ENCODE measurements around the gene TMEM42.
A peak's percentile ranks its signal among the peaks of the same experiment; 100 is the strongest.

TMEM42 gene

GRCh38 chr3:44887101-44887500, 25.4 kb downstream of the TMEM42 start:
- Histone ChIP-seq H3K4me3 (ENCODE audit: insufficient read depth in 1 of 2, low read depth in 1 of 2, low read length in 2 of 2) (no peak overlapping the region), H3K9ac (ENCODE audit: low read length) (no peak overlapping the region), H2AK5ac (ENCODE audit: low read length, severe bottlenecking) (peak overlapping the region; percentile 31), H3K14ac (ENCODE audit: low read length in 2 of 2) (no peak overlapping the region), H3K23ac (ENCODE audit: low read length in 2 of 2) (no peak overlapping the region), H3K4me2 (ENCODE audit: low read length, poor library complexity, severe bottlenecking) (no peak overlapping the region), H3K4ac (ENCODE audit: low read depth in 1 of 2, low read length in 2 of 2) (no peak overlapping the region), H2AFZ (ENCODE audit: low read depth, low read length) (no peak overlapping the region), H3K27ac (ENCODE audit: low read length, poor library complexity, severe bottlenecking) (no peak overlapping the region), H3K79me1 (replicated peaks; ENCODE audit: low read length, poor library complexity, severe bottlenecking) (no peaks in the 10 kb centered on the region), H3K9me3 (ENCODE audit: control insufficient read depth, low read length) (no peaks in the 10 kb centered on the region), H4K8ac (ENCODE audit: low read length) (no peak overlapping the region), H2BK12ac (ENCODE audit: low read length in 2 of 2) (no peak overlapping the region), H2BK15ac (ENCODE audit: low read depth, poor library complexity, severe bottlenecking) (no peak overlapping the region), H4K91ac (ENCODE audit: low read length) (no peak overlapping the region), H3K4me1 (ENCODE audit: control insufficient read depth, insufficient read depth, low read depth, low read length) (peaks cover 25% of the 10 kb centered on the region), H3K36me3 (ENCODE audit: control insufficient read depth in 1 of 2, insufficient read depth in 2 of 2, low read depth in 1 of 2, low read length in 2 of 2) (no peaks in the 10 kb centered on the region), H3K18ac (ENCODE audit: low read depth in 1 of 2, low read length in 2 of 2) (peak overlapping the region in 1 of 2 experiments; percentile 37), H2BK120ac (ENCODE audit: low read depth, low read length) (no peak overlapping the region), H3K27me3 (ENCODE audit: control insufficient read depth in 1 of 2, insufficient read depth in 1 of 2, low read length in 2 of 2) (no peaks in the 10 kb centered on the region), H2BK5ac (ENCODE audit: low read depth, low read length, poor library complexity, severe bottlenecking) (no peak overlapping the region)
- WGBS: 90% methylated on average over 7 of the region's 7 CpGs
- no peak for DNase-seq

DNA sequence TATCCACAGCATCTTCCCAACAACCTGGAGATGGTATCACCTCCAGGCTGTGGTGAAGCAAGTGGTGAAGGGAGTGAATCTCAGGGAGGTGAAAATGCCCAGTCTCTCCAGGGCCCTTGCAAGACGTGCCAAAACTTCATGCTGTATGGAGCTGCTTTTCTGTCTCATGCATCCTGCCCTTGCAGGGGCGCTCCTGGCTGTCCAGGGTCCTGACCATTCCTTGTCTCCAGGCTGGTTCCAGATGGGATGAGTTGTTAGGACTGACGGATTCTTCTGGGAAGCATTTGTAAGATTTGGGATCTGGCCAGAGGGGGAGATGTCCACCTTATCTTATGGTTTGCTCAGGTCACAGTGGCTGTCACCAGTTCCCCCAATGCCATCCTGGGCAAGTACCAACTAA, 28.5 kb downstream of the TMEM42 start:
- Histone ChIP-seq H3K18ac (ENCODE audit: low read depth in 1 of 2, low read length in 2 of 2) (no peak overlapping the region), H3K14ac (ENCODE audit: low read length in 2 of 2) (no peak overlapping the region), H2AK5ac (ENCODE audit: low read length, severe bottlenecking) (no peak overlapping the region), H3K4me2 (ENCODE audit: low read length, poor library complexity, severe bottlenecking) (no peak overlapping the region), H2AFZ (ENCODE audit: low read depth, low read length) (no peak overlapping the region), H3K9ac (ENCODE audit: low read length) (no peak overlapping the region), H4K91ac (ENCODE audit: low read length) (no peak overlapping the region), H4K8ac (ENCODE audit: low read length) (no peak overlapping the region), H3K9me3 (ENCODE audit: control insufficient read depth, low read length) (no peaks in the 10 kb centered on the region), H3K4me1 (ENCODE audit: control insufficient read depth, insufficient read depth, low read depth, low read length) (peaks cover 18% of the 10 kb centered on the region), H3K36me3 (ENCODE audit: control insufficient read depth in 1 of 2, insufficient read depth in 2 of 2, low read depth in 1 of 2, low read length in 2 of 2) (no peaks in the 10 kb centered on the region), H3K27ac (ENCODE audit: low read length, poor library complexity, severe bottlenecking) (no peak overlapping the region), H3K27me3 (ENCODE audit: control insufficient read depth in 1 of 2, insufficient read depth in 1 of 2, low read length in 2 of 2) (no peaks in the 10 kb centered on the region), H3K79me1 (replicated peaks; ENCODE audit: low read length, poor library complexity, severe bottlenecking) (no peaks in the 10 kb centered on the region), H2BK5ac (ENCODE audit: low read depth, low read length, poor library complexity, severe bottlenecking) (no peak overlapping the region), H2BK15ac (ENCODE audit: low read depth, poor library complexity, severe bottlenecking) (no peak overlapping the region), H3K23ac (ENCODE audit: low read length in 2 of 2) (no peak overlapping the region), H2BK120ac (ENCODE audit: low read depth, low read length) (no peak overlapping the region), H3K4ac (ENCODE audit: low read depth in 1 of 2, low read length in 2 of 2) (no peak overlapping the region), H2BK12ac (ENCODE audit: low read length in 2 of 2) (no peak overlapping the region), H3K4me3 (ENCODE audit: insufficient read depth in 1 of 2, low read depth in 1 of 2, low read length in 2 of 2) (no peak overlapping the region)
- DNase-seq: no peak
- WGBS: 59% methylated on average over 3 of the region's 3 CpGs

GRCh38 chr3:44890852-44891251, 29.1 kb downstream of the TMEM42 start:
- H3K27ac ChIP-seq (ENCODE audit: low read length, poor library complexity, severe bottlenecking): no peak overlapping the region
- no peak overlapping the region for H2BK120ac ChIP-seq (ENCODE audit: low read depth, low read length)
- no peaks in the 10 kb centered on the region for H3K79me1 ChIP-seq (replicated peaks; ENCODE audit: low read length, poor library complexity, severe bottlenecking)
- H2AFZ ChIP-seq (ENCODE audit: low read depth, low read length): no peak overlapping the region
- H3K14ac ChIP-seq (ENCODE audit: low read length in 2 of 2): no peak overlapping the region
- no peak overlapping the region for H4K8ac ChIP-seq (ENCODE audit: low read length)
- no peak overlapping the region for H3K18ac ChIP-seq (ENCODE audit: low read depth in 1 of 2, low read length in 2 of 2)
- DNase-seq: no peak
- H3K4me1 ChIP-seq (ENCODE audit: control insufficient read depth, insufficient read depth, low read depth, low read length): peaks cover 16% of the 10 kb centered on the region
- H3K36me3 ChIP-seq (ENCODE audit: control insufficient read depth in 1 of 2, insufficient read depth in 2 of 2, low read depth in 1 of 2, low read length in 2 of 2): no peaks in the 10 kb centered on the region
- no peak overlapping the region for H2BK15ac ChIP-seq (ENCODE audit: low read depth, poor library complexity, severe bottlenecking)
- no peaks in the 10 kb centered on the region for H3K9me3 ChIP-seq (ENCODE audit: control insufficient read depth, low read length)
- no peak overlapping the region for H3K9ac ChIP-seq (ENCODE audit: low read length)
- H4K91ac ChIP-seq (ENCODE audit: low read length): no peak overlapping the region
- no peak overlapping the region for H3K23ac ChIP-seq (ENCODE audit: low read length in 2 of 2)
- 89% methylated on average over 3 of the region's 3 CpGs for WGBS
- H3K27me3 ChIP-seq (ENCODE audit: control insufficient read depth in 1 of 2, insufficient read depth in 1 of 2, low read length in 2 of 2): no peaks in the 10 kb centered on the region
- H2AK5ac ChIP-seq (ENCODE audit: low read length, severe bottlenecking): no peak overlapping the region
- H3K4me3 ChIP-seq (ENCODE audit: insufficient read depth in 1 of 2, low read depth in 1 of 2, low read length in 2 of 2): no peak overlapping the region
- no peak overlapping the region for H2BK12ac ChIP-seq (ENCODE audit: low read length in 2 of 2)
- no peak overlapping the region for H3K4ac ChIP-seq (ENCODE audit: low read depth in 1 of 2, low read length in 2 of 2)
- H3K4me2 ChIP-seq (ENCODE audit: low read length, poor library complexity, severe bottlenecking): no peak overlapping the region
- H2BK5ac ChIP-seq (ENCODE audit: low read depth, low read length, poor library complexity, severe bottlenecking): no peak overlapping the region

DNA sequence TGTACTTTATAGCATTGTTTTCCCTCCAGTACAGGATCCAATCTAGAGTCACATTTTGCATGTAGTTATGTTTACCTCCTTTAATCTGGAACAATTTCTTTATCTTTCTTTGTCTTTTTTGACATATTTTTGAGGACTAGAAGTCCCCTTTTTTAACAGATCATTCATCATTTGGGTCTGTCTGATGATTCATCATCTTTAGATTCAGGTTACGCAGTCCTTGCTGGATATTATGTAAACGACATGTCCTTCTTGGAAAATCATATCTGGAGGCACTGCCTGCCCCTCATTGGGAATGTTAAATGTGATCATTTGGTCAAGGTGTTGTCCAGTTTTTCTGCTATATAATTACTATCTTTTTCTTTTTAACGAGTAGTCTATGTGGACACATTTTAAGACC, 31.0 kb downstream of the TMEM42 start:
- H2BK120ac ChIP-seq (ENCODE audit: low read depth, low read length): no peak overlapping the region
- peaks cover 8% of the 10 kb centered on the region for H3K4me1 ChIP-seq (ENCODE audit: control insufficient read depth, insufficient read depth, low read depth, low read length)
- no peaks in the 10 kb centered on the region for H3K79me1 ChIP-seq (replicated peaks; ENCODE audit: low read length, poor library complexity, severe bottlenecking)
- DNase-seq: peak; percentile 9
- H4K91ac ChIP-seq (ENCODE audit: low read length): no peak overlapping the region
- no peak overlapping the region for H3K14ac ChIP-seq (ENCODE audit: low read length in 2 of 2)
- H3K18ac ChIP-seq (ENCODE audit: low read depth in 1 of 2, low read length in 2 of 2): no peak overlapping the region
- H3K9me3 ChIP-seq (ENCODE audit: control insufficient read depth, low read length): no peaks in the 10 kb centered on the region
- no peak overlapping the region for H2AFZ ChIP-seq (ENCODE audit: low read depth, low read length)
- no peak overlapping the region for H4K8ac ChIP-seq (ENCODE audit: low read length)
- WGBS: 45% methylated on average over 3 of the region's 3 CpGs
- no peak overlapping the region for H2BK15ac ChIP-seq (ENCODE audit: low read depth, poor library complexity, severe bottlenecking)
- H3K4ac ChIP-seq (ENCODE audit: low read depth in 1 of 2, low read length in 2 of 2): no peak overlapping the region
- H2BK12ac ChIP-seq (ENCODE audit: low read length in 2 of 2): no peak overlapping the region
- H3K4me3 ChIP-seq (ENCODE audit: insufficient read depth in 1 of 2, low read depth in 1 of 2, low read length in 2 of 2): peak overlapping the region in 1 of 2 experiments; percentile 50
- H3K23ac ChIP-seq (ENCODE audit: low read length in 2 of 2): no peak overlapping the region
- no peak overlapping the region for H2BK5ac ChIP-seq (ENCODE audit: low read depth, low read length, poor library complexity, severe bottlenecking)
- no peak overlapping the region for H3K27ac ChIP-seq (ENCODE audit: low read length, poor library complexity, severe bottlenecking)
- no peaks in the 10 kb centered on the region for H3K27me3 ChIP-seq (ENCODE audit: control insufficient read depth in 1 of 2, insufficient read depth in 1 of 2, low read length in 2 of 2)
- H3K36me3 ChIP-seq (ENCODE audit: control insufficient read depth in 1 of 2, insufficient read depth in 2 of 2, low read depth in 1 of 2, low read length in 2 of 2): no peaks in the 10 kb centered on the region
- no peak overlapping the region for H2AK5ac ChIP-seq (ENCODE audit: low read length, severe bottlenecking)
- H3K9ac ChIP-seq (ENCODE audit: low read length): no peak overlapping the region
- H3K4me2 ChIP-seq (ENCODE audit: low read length, poor library complexity, severe bottlenecking): no peak overlapping the region

Data from mesenchymal stem cell (in vitro differentiated cells and primary cell).